GM19239 (cell line): Measurements from ENCODE around the gene VPS37C.

Source experiments
- DNase-seq: peaks from one replicate; pipeline ENCODE4 v3.0.0; 2011; ENCODE audit warnings: low spot score; ENCODE audit not compliant: insufficient read length
- FAIRE-seq: peaks from 2 replicates; lab custom pipeline; 2011; peaks lifted over from hg19 to GRCh38; lab: Jason Lieb, UNC

The VPS37C gene

GRCh38 chr11:61157743-61158142, 3.5 kb downstream of the VPS37C start:
- FAIRE-seq (no peak), DNase-seq (no peak)

- DNase-seq (no peak), FAIRE-seq (no peak)
These were observed 5.5 kb downstream of the VPS37C start for GRCh38 chr11:61155741-61156140.

DNA sequence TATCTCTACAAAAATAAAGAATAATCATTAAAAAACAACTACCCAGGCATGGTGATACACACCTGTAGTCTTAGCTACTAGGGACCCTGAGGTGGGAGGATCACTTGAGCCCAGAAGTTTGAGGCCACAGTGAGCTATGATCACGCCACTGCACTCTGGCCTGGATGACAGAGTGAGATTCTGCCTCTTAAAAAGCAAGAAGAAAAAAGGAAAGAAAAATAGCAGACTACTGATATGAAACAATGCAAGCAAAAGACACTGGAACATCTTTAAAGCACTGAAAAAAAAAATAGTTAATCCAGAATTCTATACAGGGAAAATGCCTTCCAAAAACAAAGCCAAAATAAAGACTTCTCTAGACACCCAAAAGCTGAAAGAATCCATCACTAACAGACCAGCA, 5.9 kb downstream of the VPS37C start:
- FAIRE-seq (no peak), DNase-seq (no peak)

DNA sequence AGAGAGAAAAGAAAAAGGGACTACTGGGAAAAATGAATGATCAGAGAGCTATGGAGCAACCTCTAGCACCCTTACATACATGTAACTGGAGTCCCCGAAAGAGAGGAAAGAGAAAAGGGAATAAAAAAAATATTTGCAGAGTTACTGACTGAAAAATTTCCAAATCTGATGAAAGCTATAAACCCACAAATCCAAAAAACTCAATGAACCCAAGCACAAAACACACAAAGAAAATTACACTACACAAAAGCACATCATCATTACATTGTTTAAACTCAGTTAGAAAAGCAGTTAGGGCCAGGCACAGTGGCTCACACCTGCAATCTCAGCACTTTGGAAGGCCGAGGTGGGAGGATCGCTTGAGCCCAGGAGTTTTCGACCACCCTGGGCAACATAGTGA, 6.7 kb downstream of the VPS37C start:
- FAIRE-seq (no peak), DNase-seq (no peak)

DNA sequence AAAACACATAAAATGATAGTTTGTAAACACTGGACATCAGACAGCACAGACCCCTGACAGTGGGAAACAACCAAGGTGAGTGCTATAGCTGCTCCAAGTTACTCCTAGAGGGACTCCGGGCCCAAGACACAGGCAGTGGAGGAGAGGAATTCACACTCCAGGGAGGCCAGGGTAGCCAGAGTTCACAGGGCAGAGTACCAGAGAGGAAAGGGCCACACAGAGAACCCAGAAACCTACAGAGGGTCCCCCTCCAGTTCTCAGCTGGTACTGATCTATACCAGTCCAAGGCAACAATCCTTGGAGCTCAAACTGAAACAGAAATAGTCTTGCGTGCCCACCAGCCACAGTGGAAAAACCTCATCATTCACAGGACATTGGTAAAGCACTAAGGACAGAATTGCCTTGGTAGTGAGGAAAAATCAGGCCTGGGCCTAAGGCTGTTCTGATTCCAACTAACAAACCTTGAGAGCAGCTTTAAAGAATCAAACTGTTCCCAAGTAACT, 7.6 kb downstream of the VPS37C start:
- FAIRE-seq, result no peak
- no peak for DNase-seq

- no peak for DNase-seq
- FAIRE-seq, result no peak
These were observed 8.2 kb downstream of the VPS37C start for GRCh38 chr11:61152816-61153592.

DNA sequence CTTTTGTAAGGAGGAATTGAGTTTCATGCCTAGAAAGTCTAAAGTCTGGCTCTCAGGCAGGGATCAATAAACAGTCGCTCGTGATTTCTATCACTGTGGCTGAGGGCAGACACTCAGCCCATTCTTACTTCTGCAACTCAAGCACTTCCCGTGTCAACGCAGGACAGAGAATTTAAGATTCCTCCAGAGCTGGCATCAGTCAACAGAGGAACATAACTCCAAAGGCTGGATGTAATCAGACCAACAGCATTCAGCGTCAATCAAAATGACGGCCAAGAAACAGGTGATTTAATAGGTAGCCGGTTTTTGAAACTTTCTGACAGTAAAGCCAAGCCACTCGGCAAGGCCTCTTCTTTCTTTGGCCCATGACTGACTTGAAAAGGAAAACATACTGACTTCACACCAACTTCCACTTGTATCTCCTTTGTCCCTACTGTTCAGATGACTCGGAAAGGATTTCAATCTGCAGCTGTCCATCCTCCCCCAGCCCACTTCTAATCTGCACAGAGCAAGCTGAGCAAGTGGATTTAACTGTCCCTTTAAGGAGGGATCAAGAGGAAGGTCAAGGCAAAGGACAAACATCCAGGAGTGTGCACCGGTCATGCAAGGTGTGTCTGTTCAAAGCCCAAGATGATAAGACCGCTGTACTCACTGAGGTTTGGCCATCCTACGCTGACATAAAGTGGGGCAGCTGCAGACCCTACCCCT, 9.5 kb downstream of the VPS37C start:
- FAIRE-seq, result no peak

DNA sequence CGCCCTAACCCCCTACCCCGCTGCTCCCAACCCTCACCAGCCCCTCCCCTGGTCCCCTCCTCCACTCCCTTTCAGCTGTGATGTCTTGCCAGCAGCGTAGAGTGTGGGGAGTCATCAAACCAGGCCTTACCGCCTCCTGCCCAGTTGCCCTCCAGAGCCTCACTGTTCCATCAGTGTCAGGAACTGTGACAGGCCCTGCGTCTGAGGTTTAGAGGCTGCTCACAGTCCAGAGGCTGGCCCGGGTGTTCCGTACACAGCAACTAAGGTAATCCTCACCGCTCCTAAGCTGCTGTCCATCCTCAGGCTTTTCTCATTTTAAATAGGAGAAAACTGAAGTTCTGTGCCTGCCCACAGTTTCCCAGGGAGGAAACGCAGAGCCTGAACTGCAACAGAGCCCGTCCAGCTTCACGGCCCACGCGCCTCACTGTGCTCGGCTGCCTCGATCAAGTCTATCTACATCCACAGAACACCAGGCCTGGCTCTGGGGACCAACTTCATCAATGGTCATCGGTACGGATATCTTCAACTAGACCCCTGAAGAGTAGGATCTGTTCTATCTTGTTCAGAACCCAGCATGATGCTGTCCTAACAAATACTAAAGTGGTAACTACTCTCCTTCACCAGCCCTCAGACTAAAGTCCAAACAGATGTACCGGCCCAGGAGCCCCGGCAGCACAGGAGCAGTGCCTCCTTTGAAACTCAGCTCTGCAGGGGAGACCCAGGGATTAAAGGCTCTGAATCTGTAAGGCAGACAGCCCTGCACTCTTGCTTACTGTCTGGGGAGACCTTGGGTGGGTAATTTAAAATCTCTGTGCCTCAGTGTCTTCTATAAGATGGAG, 10.3 kb downstream of the VPS37C start:
- DNase-seq (no peak), FAIRE-seq (no peak)

More for the DNA sequence above, 9.5 kb downstream of the VPS37C start:
- no peak for DNase-seq

- DNase-seq (no peak), FAIRE-seq (no peak)
These were observed 11.3 kb downstream of the VPS37C start for GRCh38 chr11:61149624-61150615.

DNA sequence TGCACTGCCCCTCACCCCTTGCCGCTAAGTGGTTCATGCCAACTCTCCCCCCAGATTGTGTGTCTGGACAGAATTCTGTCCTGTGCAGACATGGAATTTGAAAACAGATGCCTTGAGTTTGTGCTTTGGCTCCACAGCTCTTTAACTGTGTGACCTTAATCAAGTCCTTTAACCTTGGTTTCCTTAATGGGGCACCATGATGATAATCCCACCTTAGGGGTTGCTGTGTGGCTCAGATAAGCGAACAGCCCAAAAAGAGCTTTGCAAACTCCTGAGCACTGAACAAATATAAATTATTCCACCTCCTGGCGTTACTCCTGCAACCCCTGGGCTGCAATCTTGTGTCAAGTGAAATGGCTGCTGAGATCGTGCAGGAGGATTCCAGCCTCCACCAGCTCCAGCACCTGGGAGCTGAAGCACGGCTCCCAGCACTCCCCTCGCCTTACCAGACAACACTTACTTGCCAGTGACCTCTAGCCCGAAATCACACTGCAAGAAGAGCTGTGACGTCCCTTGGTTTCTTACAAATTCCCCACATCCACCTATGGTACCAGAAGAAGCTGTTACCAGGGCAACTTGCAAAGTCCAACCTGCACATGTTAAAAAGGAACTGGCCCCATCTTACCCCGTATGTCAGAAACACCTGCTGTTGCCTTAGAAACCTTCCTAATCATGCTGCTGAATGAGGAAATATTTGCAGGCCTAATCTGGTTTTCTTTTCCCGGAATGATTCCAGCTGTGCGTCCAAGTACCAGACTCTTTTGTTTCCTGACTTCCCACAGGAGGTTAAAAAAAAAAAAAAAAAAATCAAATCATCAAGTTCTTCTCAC, 13.2 kb downstream of the VPS37C start:
- FAIRE-seq, result no peak
- no peak for DNase-seq

- FAIRE-seq (no peak), DNase-seq (no peak)
These were observed 14.0 kb downstream of the VPS37C start for GRCh38 chr11:61147271-61147670.

DNA sequence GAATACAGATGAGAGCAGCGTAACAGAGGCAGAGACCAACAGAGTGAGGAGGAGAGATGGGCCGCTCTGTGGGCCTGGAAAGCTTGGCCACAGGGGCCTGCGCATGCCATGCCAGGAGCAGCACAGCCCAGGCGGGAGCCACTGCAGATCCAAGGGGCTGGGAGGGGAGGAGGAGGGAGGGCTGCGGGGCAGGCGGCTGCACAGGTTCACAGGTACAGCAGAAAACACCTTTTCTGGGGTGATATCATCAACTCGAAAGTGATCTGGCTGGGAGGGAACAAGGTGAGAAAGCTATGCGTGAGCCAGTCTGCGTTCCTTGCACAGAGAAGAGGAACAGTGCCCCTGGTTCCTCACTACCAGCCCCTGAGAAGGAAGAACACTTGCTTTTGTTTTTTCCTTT, 14.8 kb downstream of the VPS37C start:
- DNase-seq (no peak), FAIRE-seq (no peak)

- DNase-seq (no peak), FAIRE-seq (no peak)
These were observed 15.8 kb downstream of the VPS37C start for GRCh38 chr11:61145228-61146005.

DNA sequence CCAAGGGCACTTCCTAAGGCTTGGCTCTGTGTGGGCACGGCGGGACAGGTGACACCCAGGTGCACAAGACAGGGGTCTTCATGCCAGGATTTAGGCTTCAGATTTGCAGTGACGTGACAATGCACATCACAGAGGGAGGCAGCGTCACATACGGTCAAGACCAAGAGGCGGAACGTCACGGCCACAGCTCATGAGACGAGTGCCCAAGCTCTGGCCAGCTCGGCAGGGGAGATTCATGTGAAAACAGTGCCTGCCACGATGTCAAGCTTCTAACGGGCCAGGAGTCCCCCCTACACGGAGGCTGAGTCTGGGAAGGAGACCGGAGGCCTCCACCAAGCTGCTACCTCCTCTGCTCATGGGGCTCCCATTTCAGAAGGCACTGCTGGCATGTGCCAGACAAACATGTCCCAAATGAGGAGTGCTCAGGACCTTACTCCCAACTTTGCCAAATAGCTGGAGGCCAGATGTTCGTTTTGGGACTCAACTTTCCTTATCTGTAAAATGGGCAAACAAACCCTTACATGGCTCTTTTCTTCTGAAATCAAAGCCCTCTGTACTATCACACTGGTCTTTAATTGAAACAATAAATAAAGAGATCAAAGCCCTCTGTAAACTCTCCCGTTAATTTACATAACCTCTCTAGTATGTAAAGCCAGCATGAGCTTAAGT, 16.6 kb downstream of the VPS37C start:
- no peak for DNase-seq
- no peak for FAIRE-seq

DNA sequence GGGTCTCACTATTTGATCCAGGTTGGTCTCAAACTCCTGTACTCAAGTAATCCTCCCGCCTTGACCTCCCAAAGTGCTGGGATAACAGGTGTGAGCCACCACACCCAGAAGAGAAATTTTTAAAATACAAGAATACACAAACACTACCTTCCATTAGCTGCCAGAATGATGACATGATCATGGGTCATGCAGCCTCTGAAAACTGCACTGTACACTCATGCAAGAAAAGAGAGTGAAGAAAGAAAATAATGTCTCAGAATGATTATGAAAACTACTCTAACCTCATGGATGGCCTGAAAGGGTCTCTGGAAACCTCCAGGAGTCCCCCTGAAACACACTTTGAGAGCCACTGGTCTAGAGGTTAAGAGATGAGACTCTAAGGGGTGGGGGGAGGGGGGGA, 18.8 kb downstream of the VPS37C start:
- FAIRE-seq (no peak), DNase-seq (no peak)

DNA sequence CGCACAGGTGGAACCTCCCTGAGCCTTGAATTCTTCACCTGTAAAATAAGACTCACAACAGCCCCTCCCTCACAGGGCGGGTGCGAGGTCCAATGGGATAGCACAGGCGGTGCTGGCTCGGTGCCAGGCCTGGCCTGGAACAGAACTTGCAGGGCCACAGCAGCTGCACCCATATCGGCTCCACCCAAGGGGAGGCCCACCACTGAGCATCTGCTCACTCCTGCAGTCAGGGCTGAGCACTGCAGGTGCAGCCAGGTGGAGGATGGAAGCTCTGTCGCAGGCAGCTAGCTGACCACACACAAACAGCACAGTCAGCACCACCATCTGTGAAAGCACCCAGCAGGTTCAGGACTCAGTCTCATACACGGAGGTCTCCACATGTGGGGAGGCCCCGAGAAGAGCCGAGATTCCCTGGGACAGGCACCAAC, 19.6 kb downstream of the VPS37C start:
- FAIRE-seq, result no peak
- no peak for DNase-seq

GRCh38 chr11:61140416-61140815, 20.8 kb downstream of the VPS37C start:
- FAIRE-seq, result no peak
- no peak for DNase-seq
